Neural progenitor cell (in vitro differentiated cells): ENCODE measurements around the gene IKZF5.

ENCODE experiments used
- EZH2phosphoT487 ChIP-seq: fragments of 200-600 bp; sonication (generic); IDR thresholded peaks from 2 replicates; pipeline ENCODE4 v1.6.1; 2017; ENCODE audit warnings: antibody characterized with exemption
- TF ChIP-seq, protein P1 (sequence below): fragments of 200-600 bp; sonication (generic); IDR thresholded peaks from 2 replicates; pipeline ENCODE4 v1.5.1; 2017; ENCODE audit warnings: antibody characterized with exemption, mild to moderate bottlenecking

DNA sequence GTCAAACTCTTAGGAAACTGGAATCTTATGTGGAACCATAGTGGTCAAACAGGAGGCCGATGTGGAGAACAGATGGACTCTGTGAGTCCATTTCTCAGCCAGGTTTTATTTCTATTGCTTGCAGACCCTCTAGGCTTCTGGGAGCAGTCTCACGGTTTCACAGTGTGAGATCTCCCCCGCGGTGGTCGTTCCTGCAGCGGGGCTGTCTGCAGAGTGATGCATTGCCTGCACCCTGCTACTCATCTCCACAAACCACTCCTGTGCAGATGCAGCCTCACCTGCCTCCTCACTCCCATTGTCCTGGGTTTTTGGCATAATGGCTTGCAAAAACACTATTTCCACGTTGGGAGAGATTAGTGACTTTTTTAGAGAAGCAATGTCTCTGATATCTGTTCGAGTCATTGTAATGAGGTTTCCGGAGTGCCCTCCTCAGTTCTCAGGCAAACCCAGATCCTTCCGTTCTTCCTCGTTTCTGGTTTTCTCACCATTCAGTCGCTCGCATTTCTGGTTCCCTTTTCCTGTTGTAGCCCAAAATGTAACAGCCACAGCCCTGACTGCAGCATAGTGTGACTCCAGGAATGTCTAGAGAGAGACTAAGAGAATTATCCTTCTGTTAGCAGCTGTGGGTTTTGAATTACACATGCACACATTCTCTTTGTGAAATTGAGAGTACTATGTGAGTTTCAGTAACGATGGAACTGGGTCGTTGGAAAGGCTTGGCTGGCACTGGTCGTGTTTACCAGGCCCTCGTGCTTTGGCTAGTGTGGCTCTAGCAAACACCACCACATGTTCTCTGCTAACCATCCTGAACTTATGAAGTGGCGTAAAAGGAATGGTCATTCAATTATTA lies 30.4 kb upstream of the IKZF5 start:
- TF ChIP-seq, protein P1, sequence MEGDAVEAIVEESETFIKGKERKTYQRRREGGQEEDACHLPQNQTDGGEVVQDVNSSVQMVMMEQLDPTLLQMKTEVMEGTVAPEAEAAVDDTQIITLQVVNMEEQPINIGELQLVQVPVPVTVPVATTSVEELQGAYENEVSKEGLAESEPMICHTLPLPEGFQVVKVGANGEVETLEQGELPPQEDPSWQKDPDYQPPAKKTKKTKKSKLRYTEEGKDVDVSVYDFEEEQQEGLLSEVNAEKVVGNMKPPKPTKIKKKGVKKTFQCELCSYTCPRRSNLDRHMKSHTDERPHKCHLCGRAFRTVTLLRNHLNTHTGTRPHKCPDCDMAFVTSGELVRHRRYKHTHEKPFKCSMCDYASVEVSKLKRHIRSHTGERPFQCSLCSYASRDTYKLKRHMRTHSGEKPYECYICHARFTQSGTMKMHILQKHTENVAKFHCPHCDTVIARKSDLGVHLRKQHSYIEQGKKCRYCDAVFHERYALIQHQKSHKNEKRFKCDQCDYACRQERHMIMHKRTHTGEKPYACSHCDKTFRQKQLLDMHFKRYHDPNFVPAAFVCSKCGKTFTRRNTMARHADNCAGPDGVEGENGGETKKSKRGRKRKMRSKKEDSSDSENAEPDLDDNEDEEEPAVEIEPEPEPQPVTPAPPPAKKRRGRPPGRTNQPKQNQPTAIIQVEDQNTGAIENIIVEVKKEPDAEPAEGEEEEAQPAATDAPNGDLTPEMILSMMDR = no peak
- no peak for TF ChIP-seq EZH2phosphoT487
